Measurements from ENCODE around the gene FGFRL1. TPM values are rescaled to one million over a fixed set of nuclear protein-coding genes. Genes with fewer than 3 reads are reported as not detected.
A peak's percentile ranks its signal among the peaks of the same experiment; 100 is the strongest.
"Not testable (repeated sequence)": the region's sequence is repeated elsewhere in the genome, so short reads cannot be mapped to it uniquely, and the experiment has no call there.

The FGFRL1 gene
- total RNA-seq, 4 donors from 2014 or later = 18.1 to 39.6 (median 26.4) TPM

DNA sequence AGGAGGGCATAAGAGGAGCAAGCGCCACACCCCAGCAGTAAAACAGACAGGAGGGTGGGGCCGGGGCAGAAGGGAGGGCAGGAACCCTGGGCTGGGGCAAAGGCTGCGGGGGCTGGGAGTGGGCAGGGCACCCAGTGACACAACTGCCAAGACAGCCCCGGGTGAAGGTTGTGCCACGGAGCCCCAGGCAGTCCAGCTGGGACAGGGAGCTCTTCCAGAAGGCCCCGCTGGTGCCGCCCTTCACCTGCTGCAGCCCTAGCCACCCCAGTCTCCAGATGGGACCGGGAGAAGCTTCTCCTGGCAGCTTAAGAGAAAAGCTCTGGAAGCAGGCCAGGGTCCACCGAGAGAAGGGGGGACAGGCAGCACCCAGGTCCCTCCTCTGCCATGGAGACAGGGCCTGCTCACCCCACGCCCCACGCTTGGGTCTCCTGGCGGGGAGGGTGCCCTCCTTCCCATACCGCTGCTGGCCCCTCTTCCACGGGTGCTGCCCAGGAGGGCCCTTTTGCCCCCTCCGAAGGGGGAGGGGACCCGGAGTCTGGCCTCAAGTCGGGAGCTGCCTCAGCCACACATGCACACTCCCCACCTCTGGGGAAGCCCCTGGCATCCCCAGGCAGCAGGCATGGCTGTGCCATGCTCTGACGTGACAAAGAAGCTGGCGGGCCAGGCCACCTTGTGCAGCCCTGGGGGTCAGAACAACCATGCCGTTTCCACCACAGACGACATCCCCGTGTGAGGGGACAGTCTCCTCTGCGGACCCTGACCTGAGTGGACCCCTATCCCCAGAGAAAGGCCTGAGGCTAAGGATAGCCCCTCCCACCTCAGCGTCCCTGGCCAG, 39.5 kb upstream of the FGFRL1 start:
- WGBS, 2 donors = 58 to 73% methylated on average over 13 to 20 of the region's 24 CpGs

DNA sequence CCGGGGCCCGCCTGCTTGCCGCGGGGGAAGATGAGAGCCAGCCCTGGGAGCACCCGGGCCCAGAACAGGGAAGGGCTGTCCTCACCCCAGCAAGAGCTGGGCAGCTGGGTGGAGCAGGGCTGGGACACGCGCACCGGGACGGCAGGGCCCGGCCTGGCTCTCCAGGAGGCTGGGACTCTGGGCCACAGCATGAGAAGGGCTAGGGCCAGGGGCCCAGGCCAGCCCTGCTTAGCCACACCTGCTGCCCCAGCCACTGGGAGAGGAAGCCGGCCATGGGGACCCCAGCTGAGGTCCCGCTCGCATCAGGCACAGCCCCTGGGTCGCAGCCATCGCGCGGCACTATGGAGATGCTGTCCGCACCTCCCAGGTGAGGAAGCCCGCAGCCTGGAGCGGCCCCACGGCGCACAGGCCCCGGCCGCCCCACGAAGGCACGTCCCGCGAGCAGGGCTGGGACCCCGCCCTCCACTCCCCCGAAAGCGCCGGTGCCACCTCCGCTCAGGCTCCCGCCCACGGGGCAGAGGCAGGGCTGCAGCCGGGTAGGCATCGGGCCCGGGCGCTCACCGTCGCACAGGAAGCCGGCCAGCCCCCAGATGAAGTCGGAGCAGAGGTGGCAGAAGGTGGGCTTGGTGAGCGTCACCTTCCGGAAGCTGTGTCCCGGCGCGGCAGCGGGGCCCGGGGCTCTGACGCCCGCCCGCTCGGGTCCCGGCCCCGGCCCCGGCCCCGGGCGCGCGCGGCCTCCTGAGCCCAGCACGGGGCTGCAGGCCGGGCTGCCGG, 38.6 kb upstream of the FGFRL1 start:
- Histone ChIP-seq H3K9me3 (no peaks in the 10 kb centered on the region), H3K4me3 (peak overlapping the region; percentile 48 to 95 (median 62))

More for the DNA sequence above, 39.5 kb upstream of the FGFRL1 start:
- Histone ChIP-seq H3K9me3 (no peaks in the 10 kb centered on the region), H3K4me3 (peak overlapping the region in 3 of 4 donors; percentile 52 to 95 (median 72)), H3K4me1 (peaks cover 0 to 29% (median 21%) of the 10 kb centered on the region in 4 donors), H3K27ac (peak overlapping the region in 1 of 4 donors; percentile 80), H3K36me3 (peaks cover 0 to 9% (median 0%) of the 10 kb centered on the region in 3 donors), H3K27me3 (no peaks in the 10 kb centered on the region)
- no peak for DNase-seq (ENCODE audit: low spot score in 2 of 2)
- TF ChIP-seq EP300 (IDR thresholded peaks at IDR 0.05) (no peak), POLR2A (IDR thresholded peaks at IDR 0.05) (no peak)
- TF ChIP-seq, protein P1, sequence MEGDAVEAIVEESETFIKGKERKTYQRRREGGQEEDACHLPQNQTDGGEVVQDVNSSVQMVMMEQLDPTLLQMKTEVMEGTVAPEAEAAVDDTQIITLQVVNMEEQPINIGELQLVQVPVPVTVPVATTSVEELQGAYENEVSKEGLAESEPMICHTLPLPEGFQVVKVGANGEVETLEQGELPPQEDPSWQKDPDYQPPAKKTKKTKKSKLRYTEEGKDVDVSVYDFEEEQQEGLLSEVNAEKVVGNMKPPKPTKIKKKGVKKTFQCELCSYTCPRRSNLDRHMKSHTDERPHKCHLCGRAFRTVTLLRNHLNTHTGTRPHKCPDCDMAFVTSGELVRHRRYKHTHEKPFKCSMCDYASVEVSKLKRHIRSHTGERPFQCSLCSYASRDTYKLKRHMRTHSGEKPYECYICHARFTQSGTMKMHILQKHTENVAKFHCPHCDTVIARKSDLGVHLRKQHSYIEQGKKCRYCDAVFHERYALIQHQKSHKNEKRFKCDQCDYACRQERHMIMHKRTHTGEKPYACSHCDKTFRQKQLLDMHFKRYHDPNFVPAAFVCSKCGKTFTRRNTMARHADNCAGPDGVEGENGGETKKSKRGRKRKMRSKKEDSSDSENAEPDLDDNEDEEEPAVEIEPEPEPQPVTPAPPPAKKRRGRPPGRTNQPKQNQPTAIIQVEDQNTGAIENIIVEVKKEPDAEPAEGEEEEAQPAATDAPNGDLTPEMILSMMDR (IDR thresholded peaks at IDR 0.05) = no peak

DNA sequence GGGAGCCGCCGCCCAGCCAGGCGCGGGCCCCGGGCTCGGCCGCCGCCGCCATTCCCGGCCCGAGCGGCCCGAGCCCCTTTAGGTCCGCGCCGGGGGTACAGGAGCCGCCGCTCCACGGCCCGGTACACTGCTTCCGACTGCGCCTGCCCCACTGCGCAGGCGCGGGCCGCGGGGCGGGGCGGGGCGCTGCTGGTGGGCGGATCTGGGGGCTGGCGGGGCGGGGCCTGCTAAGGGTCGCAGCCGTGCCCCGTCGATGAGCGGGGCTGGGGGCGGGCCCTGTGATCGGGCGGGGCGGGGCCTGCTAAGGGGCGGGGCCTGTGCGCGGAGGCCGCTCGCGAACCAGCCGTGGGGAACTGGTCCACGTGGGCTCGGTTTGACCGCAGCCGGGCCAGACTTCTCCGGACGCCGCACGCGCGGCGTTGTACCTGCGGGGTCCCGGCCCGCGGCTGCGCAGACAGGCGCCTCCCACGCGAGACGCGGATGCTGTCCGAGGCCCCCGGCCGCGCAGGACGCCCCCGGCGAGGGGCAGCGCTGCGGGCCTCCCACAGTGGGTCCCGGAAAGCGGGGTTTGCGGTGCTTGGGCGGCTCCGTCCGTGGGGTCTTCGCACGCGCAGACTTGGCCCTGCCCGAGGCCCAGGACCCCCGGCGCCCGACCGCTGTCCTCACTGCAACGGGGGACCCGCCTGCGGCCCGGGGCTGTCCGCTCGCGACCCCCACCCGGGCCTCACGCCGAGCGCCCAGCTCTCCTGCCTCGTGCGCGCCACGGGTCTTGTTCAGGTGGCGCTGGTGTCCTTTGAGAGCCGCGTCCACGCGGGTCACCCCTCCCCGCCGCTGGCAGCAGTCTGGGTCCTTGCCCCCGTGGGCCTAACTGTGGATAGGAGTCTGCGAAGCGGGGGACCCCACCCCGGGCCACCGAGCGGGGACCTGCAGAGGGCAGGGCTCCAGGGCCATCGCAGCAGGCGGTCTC, 37.7 kb upstream of the FGFRL1 start, which contains the start of gene DGKQ:
TSS of gene DGKQ (minus strand) at position 139 of the 967 bp plus-strand sequence. CDS start at position 52, 87 bp downstream.
- Histone ChIP-seq H3K36me3 (no peaks in the 10 kb centered on the region), H3K9me3 (no peaks in the 10 kb centered on the region), H3K4me3 (peak within 1 kb of the TSS; percentile 48 to 95 (median 62)), H3K27ac (peak within 1 kb of the TSS in 2 of 4 donors; percentile 72 to 80), H3K27me3 (no peaks in the 10 kb centered on the region), H3K4me1 (peaks cover 0 to 26% (median 21%) of the 10 kb centered on the region in 4 donors)
- 43 to 51% methylated on average over 42 to 56 of the region's 123 CpGs for WGBS, 2 donors
- DNase-seq (ENCODE audit: low spot score in 2 of 2) = peak; percentile 80 to 83
- TF ChIP-seq, protein P1 (IDR thresholded peaks at IDR 0.05) = no peak
- TF ChIP-seq POLR2A (IDR thresholded peaks at IDR 0.05) (no peak), EP300 (IDR thresholded peaks at IDR 0.05) (no peak)

More for the DNA sequence above, 38.6 kb upstream of the FGFRL1 start:
- H3K4me1 ChIP-seq = peaks cover 0 to 29% (median 21%) of the 10 kb centered on the region in 4 donors
- no peaks in the 10 kb centered on the region for H3K36me3 ChIP-seq
- no peak for DNase-seq (ENCODE audit: low spot score in 2 of 2)
- no peak for TF ChIP-seq EP300 (IDR thresholded peaks at IDR 0.05)
- TF ChIP-seq, protein P1 (IDR thresholded peaks at IDR 0.05) = no peak
- no peak for TF ChIP-seq POLR2A (IDR thresholded peaks at IDR 0.05)
- H3K27me3 ChIP-seq = no peaks in the 10 kb centered on the region
- peak overlapping the region in 2 of 4 donors; percentile 65 to 80 for H3K27ac ChIP-seq
- 1% methylated on average over 50 of the region's 65 CpGs; no CpG with 5 or more reads in 1 of the 2 donors for WGBS, 2 donors

DNA sequence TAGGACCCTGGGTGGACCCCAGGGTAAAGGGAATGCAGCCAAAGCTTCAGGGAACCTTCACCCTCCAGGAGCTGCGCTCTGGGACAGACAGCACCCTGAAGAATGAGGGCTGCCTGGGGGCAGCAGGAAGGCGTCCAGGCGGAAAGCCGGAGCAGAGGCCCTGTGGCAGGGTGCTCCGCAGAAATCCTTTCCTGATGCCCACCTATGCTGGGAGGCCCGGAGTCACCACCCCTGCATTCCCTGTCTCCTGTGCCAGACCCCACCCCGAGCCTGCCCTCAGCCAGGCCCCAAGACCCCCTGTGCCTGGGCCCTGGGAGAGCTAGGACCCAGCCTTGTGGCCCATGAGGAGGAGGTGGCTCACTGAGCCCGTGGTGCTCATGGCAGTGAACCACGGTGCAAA, 36.8 kb upstream of the FGFRL1 start:
- 91 to 93% methylated on average over 7 to 9 of the region's 9 CpGs for WGBS, 2 donors
- Histone ChIP-seq H3K4me3 (no peak overlapping the region), H3K36me3 (no peaks in the 10 kb centered on the region), H3K27me3 (no peaks in the 10 kb centered on the region), H3K27ac (no peak overlapping the region), H3K4me1 (peaks cover 0 to 26% (median 21%) of the 10 kb centered on the region in 4 donors), H3K9me3 (no peaks in the 10 kb centered on the region)
- TF ChIP-seq, protein P1 (IDR thresholded peaks at IDR 0.05) = no peak
- TF ChIP-seq EP300 (IDR thresholded peaks at IDR 0.05) = no peak
- TF ChIP-seq POLR2A (IDR thresholded peaks at IDR 0.05) = no peak
- DNase-seq (ENCODE audit: low spot score in 2 of 2) = no peak

DNA sequence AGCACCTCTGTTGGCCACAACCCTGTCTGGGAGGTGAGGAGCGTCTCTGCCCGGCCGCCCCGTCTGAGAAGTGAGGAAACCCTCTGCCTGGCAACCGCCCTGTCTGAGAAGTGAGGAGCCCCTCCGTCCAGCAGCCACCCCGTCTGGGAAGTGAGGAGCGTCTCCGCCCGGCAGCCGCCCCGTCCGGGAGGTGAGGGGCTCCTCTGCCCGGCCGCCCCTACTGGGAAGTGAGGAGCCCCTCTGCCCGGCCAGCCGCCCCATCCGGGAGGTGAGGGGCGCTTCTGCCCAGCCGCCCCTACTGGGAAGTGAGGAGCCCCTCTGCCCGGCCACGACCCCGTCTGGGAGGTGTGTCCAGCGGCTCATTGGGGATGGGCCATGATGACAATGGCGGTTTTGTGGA, 35.4 kb upstream of the FGFRL1 start:
- not testable (repeated sequence) for H3K4me3 ChIP-seq; H3K27ac ChIP-seq; H3K27me3 ChIP-seq; DNase-seq (ENCODE audit: low spot score in 2 of 2); H3K36me3 ChIP-seq; H3K9me3 ChIP-seq
- WGBS, 2 donors = 85 to 93% methylated on average over 8 to 16 of the region's 25 CpGs
- H3K4me1 ChIP-seq = peaks cover 0 to 26% (median 21%) of the 10 kb centered on the region in 4 donors
